Measurements from ENCODE around the gene CD81.
A peak's percentile ranks its signal among the peaks of the same experiment; 100 is the strongest.
"Not testable (repeated sequence)": the region's sequence is repeated elsewhere in the genome, so short reads cannot be mapped to it uniquely, and the experiment has no call there.

Gene CD81

GRCh38 chr11:2376751-2377451 is at the start of gene CD81:
TSS of gene CD81 (plus strand) at chr11:2377310. CDS start at chr11:2377550, 240 bp downstream.
- peak; percentile 29 for DNase-seq

GRCh38 chr11:2328021-2328420 is 49.1 kb upstream of the CD81 start:
- no peak for DNase-seq

- no peak for DNase-seq
Observed at GRCh38 chr11:2328656-2329354, 48.3 kb upstream of the CD81 start.

- DNase-seq: no peak
Observed at GRCh38 chr11:2329551-2329950, 47.6 kb upstream of the CD81 start.

GRCh38 chr11:2330696-2331095 is 46.4 kb upstream of the CD81 start:
- no peak for DNase-seq

- no peak for DNase-seq
Observed at GRCh38 chr11:2331404-2331803, 45.7 kb upstream of the CD81 start.

- not testable (repeated sequence) for DNase-seq
Observed at GRCh38 chr11:2332569-2332968, 44.5 kb upstream of the CD81 start.

- DNase-seq: not testable (repeated sequence)
Observed at GRCh38 chr11:2333486-2334205, 43.5 kb upstream of the CD81 start.

- DNase-seq: not testable (repeated sequence)
Observed at GRCh38 chr11:2335286-2335685, 41.8 kb upstream of the CD81 start.

GRCh38 chr11:2338760-2339159 is 38.4 kb upstream of the CD81 start:
- DNase-seq: not testable (repeated sequence)

- DNase-seq: no peak
Observed at GRCh38 chr11:2342557-2342956, 34.6 kb upstream of the CD81 start.

GRCh38 chr11:2342981-2343380 is 34.1 kb upstream of the CD81 start:
- no peak for DNase-seq

GRCh38 chr11:2343502-2343901 is 33.6 kb upstream of the CD81 start:
- no peak for DNase-seq

GRCh38 chr11:2345050-2345449 is 32.1 kb upstream of the CD81 start:
- no peak for DNase-seq

GRCh38 chr11:2346014-2346413 is 31.1 kb upstream of the CD81 start:
- DNase-seq: no peak

GRCh38 chr11:2346586-2347307 is 30.4 kb upstream of the CD81 start:
- DNase-seq: no peak

- no peak for DNase-seq
Observed at GRCh38 chr11:2347308-2347830, 29.7 kb upstream of the CD81 start.

- DNase-seq: peak; percentile 21
Observed at GRCh38 chr11:2348986-2349385, 28.1 kb upstream of the CD81 start.

- DNase-seq: no peak
Observed at GRCh38 chr11:2351701-2352100, 25.4 kb upstream of the CD81 start.

GRCh38 chr11:2352420-2352819 is 24.7 kb upstream of the CD81 start:
- DNase-seq: no peak

- DNase-seq: peak; percentile 62
Observed at GRCh38 chr11:2355000-2355644, 22.0 kb upstream of the CD81 start.

GRCh38 chr11:2357246-2357645 is 19.9 kb upstream of the CD81 start:
- no peak for DNase-seq
